ENCODE measurements around the gene TNFAIP6.

Gene TNFAIP6

DNA sequence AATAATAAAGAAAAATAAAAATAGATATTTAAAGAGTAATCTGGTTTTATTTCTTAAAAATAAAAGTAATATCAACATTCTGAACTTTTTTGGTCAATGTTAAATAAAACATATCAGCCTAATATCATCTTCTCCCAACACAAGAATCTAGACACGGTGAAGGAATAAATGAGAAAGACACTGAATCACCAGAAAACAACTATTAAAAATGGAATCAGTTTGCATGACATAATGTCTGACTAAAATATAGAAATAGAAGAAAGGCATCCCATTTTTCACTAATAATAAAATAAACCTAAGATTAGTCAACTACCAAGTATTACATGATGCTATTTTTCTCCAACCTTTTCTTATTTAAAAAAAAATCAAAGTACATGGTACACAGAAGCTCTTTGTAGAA lies 30.8 kb upstream of the TNFAIP6 start:
- POLR2A ChIA-PET = no interaction called here
- CTCF ChIA-PET = no interaction called here
- H3K27ac ChIP-seq (ENCODE audit: extremely low read depth, low read depth, low read length) = no peak overlapping the region

DNA sequence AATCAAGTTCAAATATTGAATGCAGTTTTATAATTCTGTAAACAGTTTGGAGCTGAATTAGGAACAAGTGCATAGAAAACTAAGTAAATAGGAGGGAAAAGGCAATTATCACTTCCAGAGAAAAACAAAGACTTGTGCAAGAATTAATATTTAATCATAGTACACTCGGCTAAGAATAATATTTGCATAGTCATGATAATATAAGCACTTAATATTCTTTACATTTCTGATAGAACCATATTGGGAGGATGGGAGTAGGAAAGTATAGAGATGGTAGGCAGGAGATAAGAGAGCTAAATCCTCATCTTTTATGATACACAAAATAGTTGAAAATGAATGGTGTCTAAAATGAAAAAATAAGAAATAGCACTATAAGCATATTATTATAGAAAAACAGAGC lies 27.4 kb upstream of the TNFAIP6 start:
- no peak for TF ChIP-seq ZNF121 (tag by site-specific recombination; IDR thresholded peaks at IDR 0.05)
- no peak for TF ChIP-seq MYNN (tag by site-specific recombination; IDR thresholded peaks at IDR 0.05; ENCODE audit: borderline replicate concordance)
- TF ChIP-seq ZNF311 (tag by site-specific recombination; IDR thresholded peaks at IDR 0.05; ENCODE audit: borderline replicate concordance) = no peak
- TF ChIP-seq ZNF48 (tag by site-specific recombination; IDR thresholded peaks at IDR 0.05) = no peak
- TF ChIP-seq ZBTB21 (tag by site-specific recombination; IDR thresholded peaks at IDR 0.05) = no peak
- no peak for TF ChIP-seq ZNF184 (tag by site-specific recombination; IDR thresholded peaks at IDR 0.05)
- TF ChIP-seq ZNF341 (tag by site-specific recombination; IDR thresholded peaks at IDR 0.05; ENCODE audit: low read depth) = no peak
- TF ChIP-seq REPIN1 (tag by site-specific recombination; IDR thresholded peaks at IDR 0.05; ENCODE audit: low read depth) = no peak
- no peak for TF ChIP-seq ZNF157 (tag by site-specific recombination; IDR thresholded peaks at IDR 0.05)
- TF ChIP-seq SP7 (tag by site-specific recombination; IDR thresholded peaks at IDR 0.05) = no peak
- no peak for TF ChIP-seq PRDM1 (tag by site-specific recombination; IDR thresholded peaks at IDR 0.05)
- TF ChIP-seq, protein P1, sequence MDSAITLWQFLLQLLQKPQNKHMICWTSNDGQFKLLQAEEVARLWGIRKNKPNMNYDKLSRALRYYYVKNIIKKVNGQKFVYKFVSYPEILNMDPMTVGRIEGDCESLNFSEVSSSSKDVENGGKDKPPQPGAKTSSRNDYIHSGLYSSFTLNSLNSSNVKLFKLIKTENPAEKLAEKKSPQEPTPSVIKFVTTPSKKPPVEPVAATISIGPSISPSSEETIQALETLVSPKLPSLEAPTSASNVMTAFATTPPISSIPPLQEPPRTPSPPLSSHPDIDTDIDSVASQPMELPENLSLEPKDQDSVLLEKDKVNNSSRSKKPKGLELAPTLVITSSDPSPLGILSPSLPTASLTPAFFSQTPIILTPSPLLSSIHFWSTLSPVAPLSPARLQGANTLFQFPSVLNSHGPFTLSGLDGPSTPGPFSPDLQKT (IDR thresholded peaks at IDR 0.05; ENCODE audit: borderline replicate concordance, low read depth, low read length) = no peak
- Histone ChIP-seq H3K27ac (ENCODE audit: extremely low read depth, low read depth, low read length) (no peak overlapping the region), H3K9me3 (ENCODE audit: control insufficient read depth, insufficient read depth, low read depth, low read length) (no peaks in the 10 kb centered on the region), H3K4me3 (ENCODE audit: low read depth, low read length) (no peak overlapping the region), H3K4me1 (ENCODE audit: control insufficient read depth, insufficient read depth, low read length) (no peaks in the 10 kb centered on the region), H3K36me3 (ENCODE audit: control insufficient read depth in 2 of 2, insufficient read depth in 1 of 2, low read length in 2 of 2) (no peaks in the 10 kb centered on the region)
- POLR2A ChIA-PET = no interaction called here
- CTCF ChIA-PET = interaction anchor here (0.6 kb wide), 1 partner anchor 179 kb away, joined by 3 read pairs; no protein-coding TSS in a partner anchor

More for the DNA sequence above, 30.8 kb upstream of the TNFAIP6 start:
- Histone ChIP-seq H3K36me3 (ENCODE audit: control insufficient read depth in 2 of 2, insufficient read depth in 1 of 2, low read length in 2 of 2) (no peaks in the 10 kb centered on the region), H3K4me3 (ENCODE audit: low read depth, low read length) (no peak overlapping the region), H3K9me3 (ENCODE audit: control insufficient read depth, insufficient read depth, low read depth, low read length) (no peaks in the 10 kb centered on the region), H3K4me1 (ENCODE audit: control insufficient read depth, insufficient read depth, low read length) (no peaks in the 10 kb centered on the region)
- no peak for TF ChIP-seq ZNF292 (tag by site-specific recombination; IDR thresholded peaks at IDR 0.05; ENCODE audit: borderline replicate concordance, low read depth)

- H3K36me3 ChIP-seq (ENCODE audit: control insufficient read depth in 2 of 2, insufficient read depth in 1 of 2, low read length in 2 of 2) = no peaks in the 10 kb centered on the region
- H3K4me3 ChIP-seq (ENCODE audit: low read depth, low read length) = no peak overlapping the region
- no peak overlapping the region for H3K27ac ChIP-seq (ENCODE audit: extremely low read depth, low read depth, low read length)
- CTCF ChIA-PET = no interaction called here
- no peaks in the 10 kb centered on the region for H3K9me3 ChIP-seq (ENCODE audit: control insufficient read depth, insufficient read depth, low read depth, low read length)
- POLR2A ChIA-PET = no interaction called here
- H3K4me1 ChIP-seq (ENCODE audit: control insufficient read depth, insufficient read depth, low read length) = no peaks in the 10 kb centered on the region
- TF ChIP-seq PATZ1 (tag by site-specific recombination; IDR thresholded peaks at IDR 0.05) = no peak
- no peak for TF ChIP-seq PRDM4 (tag by site-specific recombination; IDR thresholded peaks at IDR 0.05)
- no peak for TF ChIP-seq ZIC2 (tag by site-specific recombination; IDR thresholded peaks at IDR 0.05)
- no peak for TF ChIP-seq ZBTB1 (tag by site-specific recombination; IDR thresholded peaks at IDR 0.05)
- TF ChIP-seq ZNF600 (tag by site-specific recombination; IDR thresholded peaks at IDR 0.05) = no peak
- no peak for TF ChIP-seq ZNF354C (tag by site-specific recombination; IDR thresholded peaks at IDR 0.05; ENCODE audit: borderline replicate concordance, low read depth)
- TF ChIP-seq ZSCAN30 (tag by site-specific recombination; IDR thresholded peaks at IDR 0.05) = no peak
- no peak for TF ChIP-seq ZNF660 (tag by site-specific recombination; IDR thresholded peaks at IDR 0.05)
- TF ChIP-seq TCF7L2 (IDR thresholded peaks at IDR 0.05; ENCODE audit: borderline replicate concordance, low read depth, low read length) = no peak
- no peak for TF ChIP-seq ZNF776 (tag by site-specific recombination; IDR thresholded peaks at IDR 0.05; ENCODE audit: borderline replicate concordance)
- no peak for TF ChIP-seq SALL2 (tag by site-specific recombination; IDR thresholded peaks at IDR 0.05; ENCODE audit: borderline replicate concordance)
- TF ChIP-seq ZNF138 (tag by site-specific recombination; IDR thresholded peaks at IDR 0.05; ENCODE audit: borderline replicate concordance) = no peak
- TF ChIP-seq ZNF645 (tag by site-specific recombination; IDR thresholded peaks at IDR 0.05) = no peak
- TF ChIP-seq ZNF24 (tag by site-specific recombination; IDR thresholded peaks at IDR 0.05) = no peak
- no peak for TF ChIP-seq ZNF19 (tag by site-specific recombination; IDR thresholded peaks at IDR 0.05; ENCODE audit: low read depth)
Observed at GRCh38 chr2:151333083-151333482, 24.3 kb upstream of the TNFAIP6 start.
